LNCaP clone FGC (cell line): Measurements from ENCODE around the gene KIRREL3.
A peak's percentile ranks its signal among the peaks of the same experiment; 100 is the strongest.

Experiments used
- DNase-seq: peaks from one replicate; pipeline ENCODE4 v3.0.0-alpha.2; 2011; ENCODE audit warnings: low read depth
- H3K4me3 ChIP-seq: 2 replicates; pipeline ENCODE4 v1.5.1; 2011; ENCODE audit warnings: mild to moderate bottlenecking, low read depth, low read length, control low read depth
- TF ChIP-seq, protein P1 (sequence below): IDR thresholded peaks from 2 replicates; pipeline ENCODE4 v1.5.1; 2012; ENCODE audit warnings: mild to moderate bottlenecking; ENCODE audit not compliant: control insufficient read depth, insufficient read depth; ENCODE audit errors: extremely low read depth

Gene KIRREL3

GRCh38 chr11:126720539-126721235 is 279.9 kb downstream of the KIRREL3 start:
- TF ChIP-seq, protein P1, sequence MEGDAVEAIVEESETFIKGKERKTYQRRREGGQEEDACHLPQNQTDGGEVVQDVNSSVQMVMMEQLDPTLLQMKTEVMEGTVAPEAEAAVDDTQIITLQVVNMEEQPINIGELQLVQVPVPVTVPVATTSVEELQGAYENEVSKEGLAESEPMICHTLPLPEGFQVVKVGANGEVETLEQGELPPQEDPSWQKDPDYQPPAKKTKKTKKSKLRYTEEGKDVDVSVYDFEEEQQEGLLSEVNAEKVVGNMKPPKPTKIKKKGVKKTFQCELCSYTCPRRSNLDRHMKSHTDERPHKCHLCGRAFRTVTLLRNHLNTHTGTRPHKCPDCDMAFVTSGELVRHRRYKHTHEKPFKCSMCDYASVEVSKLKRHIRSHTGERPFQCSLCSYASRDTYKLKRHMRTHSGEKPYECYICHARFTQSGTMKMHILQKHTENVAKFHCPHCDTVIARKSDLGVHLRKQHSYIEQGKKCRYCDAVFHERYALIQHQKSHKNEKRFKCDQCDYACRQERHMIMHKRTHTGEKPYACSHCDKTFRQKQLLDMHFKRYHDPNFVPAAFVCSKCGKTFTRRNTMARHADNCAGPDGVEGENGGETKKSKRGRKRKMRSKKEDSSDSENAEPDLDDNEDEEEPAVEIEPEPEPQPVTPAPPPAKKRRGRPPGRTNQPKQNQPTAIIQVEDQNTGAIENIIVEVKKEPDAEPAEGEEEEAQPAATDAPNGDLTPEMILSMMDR, result no peak
- no peak overlapping the region for H3K4me3 ChIP-seq
- DNase-seq, result no peak

- TF ChIP-seq, protein P1, result no peak
- H3K4me3 ChIP-seq, result no peak overlapping the region
- no peak for DNase-seq
Observed at GRCh38 chr11:126719740-126720139, 280.8 kb downstream of the KIRREL3 start.

DNA sequence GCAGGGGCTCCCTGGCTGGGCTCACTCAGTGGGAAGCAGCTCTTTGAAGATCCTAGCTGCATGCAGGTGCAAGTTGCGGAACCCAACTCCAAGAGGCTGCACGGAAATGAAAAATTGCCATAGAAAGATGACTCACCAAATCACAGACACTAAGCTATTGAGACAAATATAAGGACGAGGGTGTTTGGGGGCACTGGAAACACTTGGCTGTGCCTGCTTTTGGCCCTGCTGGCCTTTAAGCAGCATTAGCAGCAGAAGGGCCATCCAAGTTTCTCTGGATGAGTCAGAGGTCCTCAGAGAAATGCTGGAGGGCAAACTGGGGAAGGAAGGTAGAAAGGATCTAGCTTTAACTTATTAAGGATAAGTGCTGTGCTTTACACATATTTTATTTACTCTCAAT is 282.3 kb downstream of the KIRREL3 start:
- no peak overlapping the region for H3K4me3 ChIP-seq
- DNase-seq, result no peak
- TF ChIP-seq, protein P1, result no peak

- no peak overlapping the region for H3K4me3 ChIP-seq
- DNase-seq, result no peak
- TF ChIP-seq, protein P1, result peak; percentile 79
Observed at GRCh38 chr11:126716456-126717083, 284.0 kb downstream of the KIRREL3 start.

- TF ChIP-seq, protein P1, result no peak
- no peak for DNase-seq
- H3K4me3 ChIP-seq, result no peak overlapping the region
Observed at GRCh38 chr11:126713806-126714205, 286.8 kb downstream of the KIRREL3 start.

- no peak for DNase-seq
- H3K4me3 ChIP-seq, result no peak overlapping the region
- TF ChIP-seq, protein P1, result no peak
Observed at GRCh38 chr11:126711977-126712625, 288.5 kb downstream of the KIRREL3 start.
